Measurements from ENCODE around the gene PPP5C.

DNA sequence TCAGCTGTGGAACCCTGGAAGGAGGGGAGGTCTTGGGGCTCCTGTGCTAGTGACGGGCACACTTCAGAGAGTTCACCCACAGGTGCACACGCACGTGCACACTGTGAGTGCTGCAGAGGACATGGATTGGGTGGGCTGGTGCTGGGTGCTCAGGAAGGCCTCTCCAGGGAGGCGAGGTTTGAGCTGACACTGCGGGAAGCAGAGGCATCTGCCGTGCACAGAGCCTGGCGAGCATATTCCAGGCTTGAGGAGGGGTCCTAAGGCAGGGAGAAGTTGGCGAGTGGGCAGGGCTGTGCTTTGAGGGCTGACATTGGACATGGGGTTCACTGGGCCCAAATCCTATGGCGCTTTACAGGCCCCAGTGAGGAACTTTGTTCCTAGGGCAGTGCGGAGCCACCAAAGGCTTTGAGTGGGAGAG lies 40.8 kb downstream of the PPP5C start:
- TF ChIP-seq YY1 (IDR thresholded peaks at IDR 0.05; ENCODE audit: low read depth) (no peak), RAD21 (IDR thresholded peaks at IDR 0.05; ENCODE audit: low read depth) (no peak)
- TF ChIP-seq, protein P1, sequence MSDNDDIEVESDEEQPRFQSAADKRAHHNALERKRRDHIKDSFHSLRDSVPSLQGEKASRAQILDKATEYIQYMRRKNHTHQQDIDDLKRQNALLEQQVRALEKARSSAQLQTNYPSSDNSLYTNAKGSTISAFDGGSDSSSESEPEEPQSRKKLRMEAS (IDR thresholded peaks at IDR 0.05): no peak
- TF ChIP-seq, protein P2, sequence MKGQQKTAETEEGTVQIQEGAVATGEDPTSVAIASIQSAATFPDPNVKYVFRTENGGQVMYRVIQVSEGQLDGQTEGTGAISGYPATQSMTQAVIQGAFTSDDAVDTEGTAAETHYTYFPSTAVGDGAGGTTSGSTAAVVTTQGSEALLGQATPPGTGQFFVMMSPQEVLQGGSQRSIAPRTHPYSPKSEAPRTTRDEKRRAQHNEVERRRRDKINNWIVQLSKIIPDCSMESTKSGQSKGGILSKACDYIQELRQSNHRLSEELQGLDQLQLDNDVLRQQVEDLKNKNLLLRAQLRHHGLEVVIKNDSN (IDR thresholded peaks at IDR 0.05): no peak
